K562 (cell line): Measurements from ENCODE around the gene FAM219B. TPM values are rescaled to one million over a fixed set of nuclear protein-coding genes. Genes with fewer than 3 reads are reported as not detected.
A peak's percentile ranks its signal among the peaks of the same experiment; 100 is the strongest.

Experiments used
- BRF1 ChIP-seq: IDR thresholded peaks from 3 replicates; pipeline ENCODE4 v1.6.1; 2011; ENCODE audit warnings: borderline replicate concordance, mild to moderate bottlenecking; ENCODE audit not compliant: insufficient read length; ENCODE audit errors: extremely low read depth
- FOXM1 ChIP-seq, 2 experiments: fragments of 450-650 bp in 1 of 2; sonication (generic) in 1 of 2; formaldehyde crosslinking in 1 of 2; IDR thresholded peaks; 2 replicates each; pipeline versions ENCODE4 v1.6.1 to v1.9.0; 2017 to 2022; ENCODE audit warnings: low read depth in 2 of 2, mild to moderate bottlenecking in 2 of 2, missing genetic modification reagents in 1 of 2, moderate library complexity in 1 of 2
- GATAD2B ChIP-seq: fragments of 450-650 bp; IDR thresholded peaks from 2 replicates; pipeline ENCODE4 v1.6.1; 2017; ENCODE audit warnings: mild to moderate bottlenecking, borderline replicate concordance
- HCFC1 ChIP-seq: IDR thresholded peaks from 2 replicates; pipeline ENCODE4 v1.6.1; 2012; ENCODE audit warnings: low read depth, low read length, improper control_type of control experiment
- HOXB6 ChIP-seq: fragments of 250-450 bp; sonication (Bioruptor Pico); IDR thresholded peaks from 2 replicates; pipeline ENCODE4 v1.5.1; 2022; ENCODE audit warnings: mild to moderate bottlenecking, borderline replicate concordance
- JUNB ChIP-seq: fragments of 450-650 bp; formaldehyde crosslinking; conservative IDR thresholded peaks from 2 replicates; pipeline ENCODE4 v1.4.0; 2020; ENCODE audit warnings: mild to moderate bottlenecking
- NR2C1 ChIP-seq, 2 experiments: fragments of 450-650 bp; IDR thresholded peaks; 2 replicates each; pipeline ENCODE4 v1.6.1; 2017; ENCODE audit warnings: mild to moderate bottlenecking in 2 of 2, antibody characterized with exemption in 1 of 2, inconsistent platforms in 1 of 2, missing compliant biosample characterization in 1 of 2, missing genetic modification characterization in 1 of 2
- NR3C1 ChIP-seq: sonication (generic); formaldehyde crosslinking; IDR thresholded peaks from 2 replicates; pipeline ENCODE4 v1.8.1; 2022; ENCODE audit warnings: missing genetic modification reagents
- POLR2AphosphoS5 ChIP-seq: IDR thresholded peaks from 2 replicates; pipeline ENCODE4 v1.6.1; 2011; ENCODE audit warnings: mild to moderate bottlenecking, low read depth, low read length, moderate library complexity; ENCODE audit not compliant: control insufficient read depth, insufficient read depth
- RBM34 ChIP-seq: fragments of 200-400 bp; formaldehyde crosslinking; IDR thresholded peaks from 2 replicates; pipeline ENCODE4 v1.6.1; 2018; ENCODE audit warnings: low read length, borderline replicate concordance; ENCODE audit not compliant: insufficient read depth
- SPI1 ChIP-seq: IDR thresholded peaks from 2 replicates; pipeline ENCODE4 v1.6.1; 2011; ENCODE audit warnings: low read depth, low read length, control low read depth, borderline replicate concordance
- THRB ChIP-seq: fragments of 450-650 bp; formaldehyde crosslinking; conservative IDR thresholded peaks from 2 replicates; pipeline ENCODE4 v1.4.0; 2022; ENCODE audit warnings: mild to moderate bottlenecking, missing genetic modification characterization
- ZKSCAN1 ChIP-seq: fragments of 150-350 bp; IDR thresholded peaks from 2 replicates; pipeline ENCODE4 v1.6.1; 2016; ENCODE audit warnings: low read depth, low read length
- ZNF175 ChIP-seq: fragments of 200-800 bp; sonication (Bioruptor generic); IDR thresholded peaks from 2 replicates; pipeline ENCODE4 v1.6.1; 2016; ENCODE audit warnings: low read depth, mild to moderate bottlenecking, missing genetic modification characterization, missing compliant biosample characterization
- ZNF280B ChIP-seq: fragments of 250-450 bp; sonication (Bioruptor Pico); IDR thresholded peaks from 2 replicates; pipeline ENCODE4 v1.5.1; 2021; ENCODE audit warnings: mild to moderate bottlenecking
- ZNF444 ChIP-seq: fragments of 250-450 bp; sonication (Bioruptor Pico); IDR thresholded peaks from 2 replicates; pipeline ENCODE4 v1.4.0; 2020; ENCODE audit warnings: mild to moderate bottlenecking, moderate library complexity
- ZNF740 ChIP-seq, 3 experiments: fragments of 200-800 bp in 1 of 3; sonication (Bioruptor generic) in 1 of 3; sonication (generic) in 1 of 3; formaldehyde crosslinking in 1 of 3; IDR thresholded peaks; 2 replicates each; pipeline versions ENCODE4 v1.6.1 to v1.8.0; 2016 to 2022; ENCODE audit warnings: mild to moderate bottlenecking in 2 of 3, missing compliant biosample characterization in 2 of 3, missing genetic modification characterization in 2 of 3, missing genetic modification reagents in 1 of 3
- polyA plus RNA-seq, 8 experiments: library from polyadenylated mRNA; depleted of rRNA in 4 of 8; stranded (reverse) in 5 of 8; unstranded in 3 of 8; fragments of >200 nt; fragmentation: Nextera tagmentation in 2 of 8; fragmentation: Illumina TruSeq in 1 of 8; extraction: Ambion mirVana in 2 of 8; extraction: Trizol in 1 of 8; gene quantifications; 2 replicates each; pipeline versions ENCODE4 v1.2.1 to v1.2.3, GENCODE V29; 2011 to 2014; ENCODE audit warnings: inconsistent platforms in 1 of 8, missing spikeins in 1 of 8
- total RNA-seq, 7 experiments: library from RNA; depleted of rRNA in 6 of 7; stranded (reverse); fragments of >200 nt in 6 of 7; fragmentation: Illumina TruSeq in 2 of 7; extraction: Trizol in 2 of 7; gene quantifications; 2 replicates each; pipeline versions ENCODE4 v1.2.1 to v1.2.3, GENCODE V29; 2011 to 2021; ENCODE audit warnings: low replicate concordance in 1 of 7

The FAM219B gene
- total and polyA plus RNA-seq, 9 of the 15 experiments (the other 6 are each of a cell fraction or from before 2014, with no cell fraction given) = 6.8 to 50.4 (median 29.4) TPM

GRCh38 chr15:74937590-74938371, 31.1 kb upstream of the FAM219B start, which contains the start of gene COX5A (continued):
- TF ChIP-seq GATAD2B (peak; percentile 64; the same call in 1 of the 2 replicates), THRB (CRISPR knock-in tag) (no peak), ZNF444 (CRISPR knock-in tag) (no peak), POLR2AphosphoS5 (peak; percentile 71; the same call in 1 of the 2 replicates), ZNF740 (CRISPR knock-in tag; IDR thresholded peaks at IDR 0.05) (peak; percentile 11; the same call in 1 of the 2 replicates), ZNF740 (tag; IDR thresholded peaks at IDR 0.05) (no peak), RBM34 (0 out of 2 replicates have a peak, but pooled peaks have one; percentile 72), NR3C1 (CRISPR knock-in tag) (peak; percentile 81; the same call in 1 of the 2 replicates), ZKSCAN1 (no peak), SPI1 (no peak), FOXM1 (IDR thresholded peaks at IDR 0.05; ENCODE audit: low read depth) (no peak), FOXM1 (CRISPR knock-in tag; IDR thresholded peaks at IDR 0.05; ENCODE audit: low read depth) (peak; percentile 90; the same call in 1 of the 2 replicates), HCFC1 (peak; percentile 74), ZNF280B (CRISPR knock-in tag) (no peak), ZNF175 (CRISPR knock-in tag) (no peak), JUNB (CRISPR knock-in tag) (no peak), HOXB6 (CRISPR knock-in tag) (no peak), BRF1 (no peak), NR2C1 (IDR thresholded peaks at IDR 0.05) (0 out of 2 replicates have a peak, but pooled peaks have one; percentile 55), NR2C1 (tag; IDR thresholded peaks at IDR 0.05) (peak; percentile 56; the same call in 1 of the 2 replicates)
